Inflammatory macrophage treated with lipopolysaccharide for 4 hours (primary cell): ENCODE measurements around the gene NEB.
A peak's percentile ranks its signal among the peaks of the same experiment; 100 is the strongest.

ENCODE experiments used
- DNase-seq: peaks from one replicate; pipeline ENCODE4 v3.0.0-alpha.2; 2020

NEB gene

GRCh38 chr2:151733771-151734672 lies at the start of gene NEB:
TSS of gene NEB (minus strand) at chr2:151734476. CDS start at chr2:151733156, 1,320 bp downstream.
- DNase-seq = no peak

- no peak for DNase-seq
These were observed 48.9 kb upstream of the NEB start for GRCh38 chr2:151783133-151783520.

GRCh38 chr2:151782378-151783132 lies 48.3 kb upstream of the NEB start:
- no peak for DNase-seq

DNA sequence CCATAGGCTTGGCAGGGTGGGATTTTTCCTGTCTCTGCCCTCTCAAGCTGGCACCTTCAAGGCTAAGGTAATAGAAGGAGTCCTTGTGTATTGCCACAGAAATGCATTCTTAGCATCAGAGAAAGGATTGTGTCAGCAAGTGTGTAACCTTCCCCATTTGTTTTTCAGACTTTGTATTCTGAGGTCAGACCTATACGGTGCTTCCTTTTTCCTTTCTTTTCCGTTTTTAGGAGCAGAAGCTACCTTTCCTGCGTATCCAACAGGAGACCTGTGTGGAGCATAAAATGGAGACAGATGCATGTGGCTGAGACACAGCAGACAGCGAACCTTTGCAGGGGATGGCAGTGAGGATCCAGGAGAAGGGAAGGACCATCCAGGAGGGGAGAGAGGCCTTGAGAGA lies 47.4 kb upstream of the NEB start:
- DNase-seq = no peak

DNA sequence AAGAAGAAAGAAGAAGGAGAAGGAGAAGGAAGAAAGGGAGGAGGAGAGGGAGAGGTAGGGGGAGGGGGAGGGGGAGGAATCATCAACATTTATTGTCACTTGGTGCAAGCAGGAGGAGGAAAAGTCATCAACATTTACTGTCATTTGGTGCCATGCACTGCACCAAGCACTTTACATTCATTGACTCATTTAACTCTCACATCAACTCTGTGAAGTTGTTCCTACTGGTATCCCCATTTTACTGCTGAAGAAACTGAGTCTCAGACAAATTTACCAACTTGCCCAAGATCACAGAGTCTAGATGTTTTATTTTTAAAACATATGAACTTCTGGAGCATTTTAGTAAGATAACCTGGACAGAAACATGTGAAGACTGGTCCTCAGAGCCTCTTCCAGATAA lies 46.7 kb upstream of the NEB start:
- no peak for DNase-seq

DNA sequence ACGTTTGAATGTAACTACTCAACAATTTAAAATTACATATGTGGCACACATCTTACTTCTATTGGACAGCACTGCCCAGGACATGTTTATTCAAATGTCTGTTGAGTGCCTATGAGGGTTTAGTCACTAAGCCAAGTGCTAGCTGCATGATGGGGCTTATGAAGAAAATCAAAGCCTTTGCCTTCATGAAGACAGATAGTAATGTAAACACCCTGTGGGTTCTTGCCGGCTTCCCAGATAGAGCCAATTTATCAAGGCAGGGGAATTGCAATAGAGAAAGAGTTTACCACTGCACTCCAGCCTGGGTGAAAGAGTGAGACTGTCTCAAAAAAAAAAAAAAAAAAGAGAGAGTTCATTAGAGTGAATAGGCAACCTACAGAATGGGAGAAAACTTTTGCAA lies 43.7 kb upstream of the NEB start:
- DNase-seq = no peak

- peak; percentile 6 for DNase-seq
These were observed 43.2 kb upstream of the NEB start for GRCh38 chr2:151777487-151777886.

DNA sequence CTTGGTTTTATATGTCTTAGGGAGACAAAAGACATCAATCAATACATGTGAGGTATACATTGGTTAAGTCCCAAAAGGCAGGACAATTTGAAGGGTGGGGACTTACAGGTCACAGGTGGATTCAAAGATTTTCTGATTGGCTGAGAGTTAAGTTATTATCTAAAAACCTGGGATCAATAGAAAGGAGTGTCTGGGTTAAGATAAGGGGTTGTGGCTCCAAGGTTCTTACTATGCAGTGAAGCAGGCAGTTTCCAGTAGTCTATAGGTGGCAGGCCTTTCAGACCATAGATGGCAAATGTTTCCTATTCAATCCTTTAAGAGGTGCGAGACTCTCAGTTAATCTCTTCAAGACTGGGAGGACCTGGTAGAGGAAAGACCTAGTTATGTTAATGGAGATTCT lies 42.1 kb upstream of the NEB start:
- DNase-seq = no peak

GRCh38 chr2:151775057-151775740 lies 40.9 kb upstream of the NEB start:
- DNase-seq = no peak

DNA sequence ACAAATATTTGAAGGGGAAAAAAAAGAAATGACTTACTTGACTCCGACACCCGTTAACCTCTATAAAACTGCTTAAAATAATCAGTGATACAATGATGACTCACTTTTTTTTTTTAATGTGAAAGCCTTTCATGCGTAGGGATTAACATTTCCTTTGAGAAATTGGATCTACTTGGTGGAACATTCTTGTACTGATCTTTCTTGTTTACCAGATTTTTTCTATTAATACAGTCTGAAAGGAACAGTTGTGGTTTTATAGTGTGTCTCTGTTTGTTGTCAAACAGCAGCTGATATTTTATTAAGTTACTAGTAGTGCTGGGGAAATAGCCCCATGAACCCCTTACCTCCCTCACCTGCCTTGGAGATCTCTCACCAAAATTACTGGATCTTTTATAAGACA lies 40.2 kb upstream of the NEB start:
- no peak for DNase-seq

- DNase-seq = peak; percentile 1
These were observed 37.5 kb upstream of the NEB start for GRCh38 chr2:151771599-151772358.

DNA sequence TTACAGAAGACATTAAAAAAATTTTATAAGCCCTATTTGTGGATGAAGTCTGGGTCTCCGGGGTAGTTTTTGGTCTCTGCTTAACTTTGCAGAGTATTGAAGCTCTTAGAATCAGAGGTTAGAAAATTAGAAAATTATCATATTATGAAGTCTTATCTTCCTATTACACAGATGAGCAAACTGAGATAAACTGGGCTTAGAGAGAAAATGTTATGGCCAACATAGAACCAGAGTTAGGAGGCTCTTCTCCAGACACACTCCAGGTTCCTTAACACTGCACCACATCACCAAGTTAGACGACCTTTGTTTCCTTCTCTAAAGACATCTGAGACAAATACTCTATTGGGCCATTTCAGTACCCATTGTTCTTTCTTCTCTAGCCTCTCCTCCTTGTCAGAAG lies 36.7 kb upstream of the NEB start:
- no peak for DNase-seq

DNA sequence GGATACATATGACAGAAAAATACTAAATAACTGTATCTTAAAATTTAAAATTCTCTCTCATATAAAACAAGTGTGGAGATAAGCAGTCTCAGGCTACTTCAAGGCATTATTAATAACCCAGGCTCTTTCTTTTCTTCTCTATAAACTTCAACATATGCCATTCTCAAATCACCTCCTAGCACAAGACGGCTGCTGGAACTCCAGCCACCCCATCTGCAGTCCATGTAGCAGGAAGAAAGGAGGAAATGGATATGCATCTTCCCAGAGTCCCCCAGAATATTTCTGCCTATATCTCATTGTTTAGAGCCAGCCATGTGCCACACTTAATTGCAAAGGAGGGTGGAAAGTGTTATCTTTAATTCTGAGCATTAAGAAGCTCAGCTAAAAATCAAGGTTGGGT lies 35.3 kb upstream of the NEB start:
- no peak for DNase-seq

GRCh38 chr2:151767536-151767935 lies 33.3 kb upstream of the NEB start:
- no peak for DNase-seq

DNA sequence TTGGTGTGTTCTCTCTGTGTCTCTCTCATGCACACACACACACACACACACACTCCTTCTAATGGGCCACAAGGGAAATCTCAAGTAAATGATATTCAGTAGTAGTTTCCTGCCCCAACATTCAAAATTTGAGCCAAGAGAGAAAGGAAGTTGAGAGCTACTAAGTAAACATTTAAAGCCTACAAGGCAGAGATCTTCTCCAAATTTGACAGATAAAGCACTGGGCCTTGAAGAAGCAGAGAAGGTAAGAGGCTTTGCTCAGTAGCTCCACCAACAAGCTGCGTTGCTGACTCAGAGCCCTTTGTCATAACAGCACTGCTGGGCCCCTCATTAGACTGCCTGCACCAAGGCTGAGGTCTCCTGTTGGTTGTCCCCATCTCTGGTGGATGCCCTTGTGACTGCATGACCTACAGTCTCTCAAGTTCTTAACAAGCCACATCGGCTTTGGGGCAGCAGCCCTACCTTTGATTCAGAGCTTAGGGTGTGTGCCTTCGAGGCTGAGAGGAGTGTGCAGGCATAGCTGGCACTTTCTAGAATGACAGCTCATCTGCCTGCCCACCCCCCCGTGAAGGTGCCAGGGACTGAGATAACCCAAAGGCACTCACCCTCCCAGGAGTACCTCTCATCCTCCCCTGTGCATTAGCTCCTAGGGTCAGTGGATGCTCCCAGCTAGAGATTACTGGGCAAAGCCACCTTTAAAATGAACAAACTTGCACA lies 32.3 kb upstream of the NEB start:
- no peak for DNase-seq

- no peak for DNase-seq
These were observed 31.6 kb upstream of the NEB start for GRCh38 chr2:151765760-151766410.

- DNase-seq = no peak
These were observed 28.4 kb upstream of the NEB start for GRCh38 chr2:151762694-151763093.

- DNase-seq = no peak
These were observed 27.4 kb upstream of the NEB start for GRCh38 chr2:151761687-151762086.

GRCh38 chr2:151761193-151761592 lies 26.9 kb upstream of the NEB start:
- no peak for DNase-seq

- no peak for DNase-seq
These were observed 25.9 kb upstream of the NEB start for GRCh38 chr2:151760139-151760650.

- no peak for DNase-seq
These were observed 24.5 kb upstream of the NEB start for GRCh38 chr2:151758744-151759143.
